Measurements from ENCODE around the gene THPO. TPM values are rescaled to one million over a fixed set of nuclear protein-coding genes. Genes with fewer than 3 reads are reported as not detected.
A peak's percentile ranks its signal among the peaks of the same experiment; 100 is the strongest.

The THPO gene
- total and polyA plus RNA-seq, 7 donors, result 0.25 to 0.36 TPM; not detected in 5

GRCh38 chr3:184368586-184369183 is 9.3 kb downstream of the THPO start:
- H3K36me3 ChIP-seq, result peaks cover 0 to 45% (median 9%) of the 10 kb centered on the region in 4 donors
- intact Hi-C loops (cut with DNase I), result loop anchor here (10.0 kb wide), 1 partner anchor 406 kb away; no protein-coding TSS in a partner anchor
- TF ChIP-seq EP300 (IDR thresholded peaks at IDR 0.05) (no peak), POLR2AphosphoS5 (IDR thresholded peaks at IDR 0.05) (no peak), POLR2A (IDR thresholded peaks at IDR 0.05) (no peak)
- TF ChIP-seq, protein P1, sequence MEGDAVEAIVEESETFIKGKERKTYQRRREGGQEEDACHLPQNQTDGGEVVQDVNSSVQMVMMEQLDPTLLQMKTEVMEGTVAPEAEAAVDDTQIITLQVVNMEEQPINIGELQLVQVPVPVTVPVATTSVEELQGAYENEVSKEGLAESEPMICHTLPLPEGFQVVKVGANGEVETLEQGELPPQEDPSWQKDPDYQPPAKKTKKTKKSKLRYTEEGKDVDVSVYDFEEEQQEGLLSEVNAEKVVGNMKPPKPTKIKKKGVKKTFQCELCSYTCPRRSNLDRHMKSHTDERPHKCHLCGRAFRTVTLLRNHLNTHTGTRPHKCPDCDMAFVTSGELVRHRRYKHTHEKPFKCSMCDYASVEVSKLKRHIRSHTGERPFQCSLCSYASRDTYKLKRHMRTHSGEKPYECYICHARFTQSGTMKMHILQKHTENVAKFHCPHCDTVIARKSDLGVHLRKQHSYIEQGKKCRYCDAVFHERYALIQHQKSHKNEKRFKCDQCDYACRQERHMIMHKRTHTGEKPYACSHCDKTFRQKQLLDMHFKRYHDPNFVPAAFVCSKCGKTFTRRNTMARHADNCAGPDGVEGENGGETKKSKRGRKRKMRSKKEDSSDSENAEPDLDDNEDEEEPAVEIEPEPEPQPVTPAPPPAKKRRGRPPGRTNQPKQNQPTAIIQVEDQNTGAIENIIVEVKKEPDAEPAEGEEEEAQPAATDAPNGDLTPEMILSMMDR (IDR thresholded peaks at IDR 0.05), result no peak
- no peak overlapping the region for H3K4me3 ChIP-seq
- no peaks in the 10 kb centered on the region for H3K27me3 ChIP-seq
- no peaks in the 10 kb centered on the region for H3K9me3 ChIP-seq
- peaks cover 0 to 17% (median 14%) of the 10 kb centered on the region in 4 donors for H3K4me1 ChIP-seq
- WGBS, 2 donors, result 85 to 92% methylated on average over 3 of the region's 3 CpGs
- H3K27ac ChIP-seq, result peak overlapping the region in 1 of 4 donors; percentile 31
- peak; percentile 56 for DNase-seq

DNA sequence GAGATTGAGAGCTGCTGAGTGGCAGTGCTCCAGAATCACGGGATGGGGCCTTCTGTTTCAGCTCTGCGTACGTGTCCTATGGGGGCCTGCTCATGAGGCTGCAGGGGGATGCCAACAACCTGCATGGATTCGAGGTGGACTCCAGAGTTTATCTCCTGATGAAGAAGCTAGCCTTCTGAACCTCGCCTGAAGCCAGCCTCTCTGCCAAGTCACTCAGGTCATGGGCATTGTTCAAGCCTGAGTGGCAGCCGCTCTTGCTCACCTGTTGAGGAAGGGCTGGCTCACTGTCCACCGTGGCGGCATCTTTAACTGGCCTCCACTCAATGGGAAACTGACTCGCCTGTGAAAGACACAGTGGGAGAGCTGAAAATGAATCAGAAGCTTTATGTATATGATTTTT is 9.9 kb downstream of the THPO start:
- Histone ChIP-seq H3K4me3 (no peak overlapping the region), H3K27ac (no peak overlapping the region), H3K27me3 (no peaks in the 10 kb centered on the region), H3K4me1 (peaks cover 0 to 22% (median 16%) of the 10 kb centered on the region in 4 donors), H3K36me3 (peaks cover 0 to 45% (median 9%) of the 10 kb centered on the region in 4 donors), H3K9me3 (no peaks in the 10 kb centered on the region)
- intact Hi-C loops (cut with DNase I), result loop anchor here (10.0 kb wide), 1 partner anchor 407 kb away; no protein-coding TSS in a partner anchor
- peak; percentile 64 for DNase-seq
- TF ChIP-seq EP300 (IDR thresholded peaks at IDR 0.05), result no peak
- TF ChIP-seq POLR2A (IDR thresholded peaks at IDR 0.05), result no peak
- TF ChIP-seq POLR2AphosphoS5 (IDR thresholded peaks at IDR 0.05), result no peak
- TF ChIP-seq, protein P1 (IDR thresholded peaks at IDR 0.05), result no peak
- WGBS, 2 donors, result 86 to 92% methylated on average over 9 of the region's 9 CpGs

- H3K27ac ChIP-seq, result no peak overlapping the region
- TF ChIP-seq EP300 (IDR thresholded peaks at IDR 0.05), result no peak
- TF ChIP-seq, protein P1 (IDR thresholded peaks at IDR 0.05), result no peak
- no peak for TF ChIP-seq POLR2AphosphoS5 (IDR thresholded peaks at IDR 0.05)
- no peak for TF ChIP-seq POLR2A (IDR thresholded peaks at IDR 0.05)
- H3K4me1 ChIP-seq, result peaks cover 0 to 30% (median 16%) of the 10 kb centered on the region in 4 donors
- no peak for DNase-seq
- WGBS, 2 donors, result 82 to 94% methylated on average over 5 of the region's 5 CpGs
- H3K27me3 ChIP-seq, result no peaks in the 10 kb centered on the region
- intact Hi-C loops (cut with DNase I), result loop anchor here (10.0 kb wide), 1 partner anchor 408 kb away; no protein-coding TSS in a partner anchor
- no peaks in the 10 kb centered on the region for H3K9me3 ChIP-seq
- no peak overlapping the region for H3K4me3 ChIP-seq
- H3K36me3 ChIP-seq, result peaks cover 0 to 45% (median 9%) of the 10 kb centered on the region in 4 donors
These were observed 11.3 kb downstream of the THPO start for GRCh38 chr3:184366619-184367289.

GRCh38 chr3:184362668-184363546 is 15.1 kb downstream of the THPO start:
- TF ChIP-seq, protein P1 (IDR thresholded peaks at IDR 0.05), result peak; percentile 33 to 50 (median 44)
- no peak for TF ChIP-seq EP300 (IDR thresholded peaks at IDR 0.05)
- TF ChIP-seq POLR2AphosphoS5 (IDR thresholded peaks at IDR 0.05), result peak; percentile 72 to 84 (median 78)
- peak; percentile 46 to 69 for TF ChIP-seq POLR2A (IDR thresholded peaks at IDR 0.05)
- peaks cover 0 to 29% (median 6%) of the 10 kb centered on the region in 4 donors for H3K36me3 ChIP-seq
- peak overlapping the region; percentile 93 to 99 (median 98) for H3K27ac ChIP-seq
- no peaks in the 10 kb centered on the region for H3K9me3 ChIP-seq
- intact Hi-C loops (cut with DNase I), result loop anchor here (2.0 to 10.0 kb wide), 4 partner anchors 24 to 412 kb away; partner anchors contain the start of genes EIF4G1 and PSMD2
- H3K4me3 ChIP-seq, result peak overlapping the region; percentile 63 to 94 (median 86)
- H3K27me3 ChIP-seq, result no peaks in the 10 kb centered on the region
- peak; percentile 98 for DNase-seq
- peaks cover 0 to 37% (median 34%) of the 10 kb centered on the region in 4 donors for H3K4me1 ChIP-seq
- 0% methylated on average over 68 of the region's 68 CpGs for WGBS, 2 donors
